Measurements from ENCODE around the gene SSNA1.

GRCh38 chr9:137148661-137149060 is 39.8 kb upstream of the SSNA1 start:
- TF ChIP-seq CTCF (IDR thresholded peaks at IDR 0.05; ENCODE audit: borderline replicate concordance, extremely low read depth, low read length, poor library complexity, severe bottlenecking) (no peak), EZH2 (IDR thresholded peaks at IDR 0.05; ENCODE audit: borderline replicate concordance, low read depth, low read length, severe bottlenecking) (no peak)

All from DND-41 (cell line).